Activated CD8-positive, alpha-beta T cell treated with anti-CD3 and anti-CD28 coated beads for 36 hours (primary cell): Measurements from ENCODE around the gene IYD. TPM values are rescaled to one million over a fixed set of nuclear protein-coding genes. Genes with fewer than 3 reads are reported as not detected.

Source experiments
- ATAC-seq: fragments of 200-7000 bp; cut with Tn5 transposase; one replicate; pipeline ENCODE4 v1.10.0; 2021; ENCODE audit warnings: mild to moderate bottlenecking, moderate library complexity
- CTCF ChIA-PET: fragments of 350-600 bp; sonication (Branson Sonifier 250); formaldehyde crosslinking; loops from one replicate; lab custom pipeline; 2021; ENCODE audit warnings: antibody characterized with exemption; lab: Charles Lee
- POLR2A ChIA-PET: fragments of 350-600 bp; sonication (Branson Sonifier 250); formaldehyde crosslinking; loops from one replicate; lab custom pipeline; 2021; ENCODE audit warnings: antibody characterized with exemption; lab: Charles Lee
- DNase-seq: peaks from one replicate; pipeline ENCODE4 v3.0.0-alpha.2; 2020
- H3K27ac Mint-ChIP-seq: one replicate; pipeline ENCODE4 v1.8.0; 2021; ENCODE audit warnings: mild to moderate bottlenecking, mixed read lengths
- H3K27me3 Mint-ChIP-seq: one replicate; pipeline ENCODE4 v1.8.0; 2021; ENCODE audit warnings: mixed read lengths
- H3K36me3 Mint-ChIP-seq: one replicate; pipeline ENCODE4 v1.8.0; 2021; ENCODE audit warnings: low read depth, mixed read lengths
- H3K4me1 Mint-ChIP-seq: one replicate; pipeline ENCODE4 v1.8.0; 2021; ENCODE audit warnings: low read depth, mixed read lengths
- H3K4me3 Mint-ChIP-seq: one replicate; pipeline ENCODE4 v1.8.0; 2021; ENCODE audit warnings: mild to moderate bottlenecking, moderate library complexity, mixed read lengths
- H3K9me3 Mint-ChIP-seq: one replicate; pipeline ENCODE4 v1.8.0; 2021; ENCODE audit warnings: mixed read lengths
- CTCF ChIP-seq: fragments of 200-600 bp; IDR thresholded peaks from one replicate; pipeline ENCODE4 v1.8.0; 2022; ENCODE audit warnings: antibody characterized with exemption, mild to moderate bottlenecking
- intact Hi-C: fragments of 100-400 bp; cut with micrococcal nuclease; formaldehyde crosslinking; loops from one replicate; pipeline ENCODE4 v1.10.0; 2022
- total RNA-seq, 2 experiments: library from RNA; stranded (reverse); gene quantifications; one replicate each; pipeline ENCODE4 v1.2.3, GENCODE V29; 2021

The IYD gene
- total RNA-seq, 2 experiments from 2014 or later: not detected

- H3K36me3 Mint-ChIP-seq: no peaks in the 10 kb centered on the region
- H3K27me3 Mint-ChIP-seq: no peaks in the 10 kb centered on the region
- no peak for TF ChIP-seq CTCF
- no peak for DNase-seq
- ChIA-PET POLR2A (no interaction called here), CTCF (interaction anchor here (1.0 kb wide), 1 partner anchor 36 kb away, joined by 3 read pairs; no protein-coding TSS in a partner anchor)
- no peak for ATAC-seq
- no peaks in the 10 kb centered on the region for H3K9me3 Mint-ChIP-seq
- intact Hi-C loops: no loop called here
- H3K4me3 Mint-ChIP-seq: no peak overlapping the region
- no peak overlapping the region for H3K27ac Mint-ChIP-seq
- H3K4me1 Mint-ChIP-seq: no peaks in the 10 kb centered on the region
Observed at GRCh38 chr6:150430815-150431214, 62.0 kb downstream of the IYD start.

GRCh38 chr6:150435360-150435759 is 66.5 kb downstream of the IYD start:
- Mint-ChIP-seq H3K4me3 (no peak overlapping the region), H3K27me3 (peaks cover 3% of the 10 kb centered on the region), H3K27ac (no peak overlapping the region), H3K4me1 (no peaks in the 10 kb centered on the region), H3K9me3 (peaks cover 4% of the 10 kb centered on the region), H3K36me3 (no peaks in the 10 kb centered on the region)
- POLR2A ChIA-PET: no interaction called here
- no peak for TF ChIP-seq CTCF
- ATAC-seq (no peak), DNase-seq (no peak)
- intact Hi-C loops: no loop called here
- CTCF ChIA-PET: interaction anchor here (1.0 to 1.4 kb wide), 2 partner anchors 16 to 17 kb away, joined by 4 read pairs; no protein-coding TSS in a partner anchor

GRCh38 chr6:150435832-150436231 is 67.0 kb downstream of the IYD start:
- no peak for ATAC-seq
- ChIA-PET POLR2A (no interaction called here), CTCF (interaction anchor here (1.4 kb wide), 1 partner anchor 18 kb away, joined by 4 read pairs; no protein-coding TSS in a partner anchor)
- H3K9me3 Mint-ChIP-seq: peaks cover 4% of the 10 kb centered on the region
- peaks cover 3% of the 10 kb centered on the region for H3K27me3 Mint-ChIP-seq
- H3K36me3 Mint-ChIP-seq: no peaks in the 10 kb centered on the region
- DNase-seq: no peak
- H3K4me1 Mint-ChIP-seq: no peaks in the 10 kb centered on the region
- H3K4me3 Mint-ChIP-seq: no peak overlapping the region
- intact Hi-C loops: no loop called here
- no peak overlapping the region for H3K27ac Mint-ChIP-seq
- no peak for TF ChIP-seq CTCF

GRCh38 chr6:150439373-150439772 is 70.6 kb downstream of the IYD start:
- no peak for TF ChIP-seq CTCF
- CTCF ChIA-PET: no interaction called here
- POLR2A ChIA-PET: no interaction called here
- Mint-ChIP-seq H3K4me3 (no peak overlapping the region), H3K27ac (no peak overlapping the region), H3K9me3 (peaks cover 4% of the 10 kb centered on the region), H3K4me1 (no peaks in the 10 kb centered on the region), H3K27me3 (peaks cover 9% of the 10 kb centered on the region), H3K36me3 (no peaks in the 10 kb centered on the region)
- ATAC-seq: no peak
- DNase-seq: no peak
- intact Hi-C loops: no loop called here

GRCh38 chr6:150443621-150444020 is 74.8 kb downstream of the IYD start:
- peaks cover 4% of the 10 kb centered on the region for H3K9me3 Mint-ChIP-seq
- intact Hi-C loops: no loop called here
- ChIA-PET CTCF (no interaction called here), POLR2A (no interaction called here)
- no peak overlapping the region for H3K27ac Mint-ChIP-seq
- H3K4me1 Mint-ChIP-seq: no peaks in the 10 kb centered on the region
- no peak for ATAC-seq
- TF ChIP-seq CTCF: no peak
- DNase-seq: no peak
- no peaks in the 10 kb centered on the region for H3K36me3 Mint-ChIP-seq
- no peak overlapping the region for H3K4me3 Mint-ChIP-seq
- H3K27me3 Mint-ChIP-seq: peaks cover 14% of the 10 kb centered on the region
